Measurements from ENCODE around the gene VANGL1. TPM values are rescaled to one million over a fixed set of nuclear protein-coding genes. Genes with fewer than 3 reads are reported as not detected.

VANGL1 gene
- total RNA-seq, 1 donor from 2014 or later = 5.9 TPM

DNA sequence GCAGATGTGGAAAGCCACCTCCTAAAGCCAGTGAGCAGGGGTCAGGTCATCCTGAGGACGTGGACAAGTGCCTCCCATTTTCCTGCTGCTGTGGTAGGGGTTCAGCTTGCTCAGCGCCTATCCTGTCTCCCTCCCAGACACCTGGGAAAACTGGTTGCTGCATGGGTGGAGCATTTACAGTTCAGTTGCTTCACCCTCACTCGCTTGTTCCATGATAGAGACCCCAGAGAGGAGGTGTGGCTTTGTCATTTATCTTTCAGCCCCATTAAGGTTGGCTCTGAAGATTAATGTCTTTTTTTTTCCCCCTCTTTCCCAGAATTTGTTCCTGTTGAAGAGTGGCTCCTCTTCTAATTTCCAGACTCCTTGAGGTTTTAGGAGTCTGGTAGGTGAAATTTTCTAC is 9.2 kb downstream of the VANGL1 start:
- Histone ChIP-seq H3K4me3 (no peak overlapping the region), H3K9me3 (replicated peaks) (no peaks in the 10 kb centered on the region), H3K27me3 (ENCODE audit: low read depth) (no peaks in the 10 kb centered on the region), H3K4me1 (peaks cover 76% of the 10 kb centered on the region), H3K36me3 (peaks cover 10% of the 10 kb centered on the region), H3K27ac (replicated peaks) (no peak overlapping the region)
- TF ChIP-seq, protein P1, sequence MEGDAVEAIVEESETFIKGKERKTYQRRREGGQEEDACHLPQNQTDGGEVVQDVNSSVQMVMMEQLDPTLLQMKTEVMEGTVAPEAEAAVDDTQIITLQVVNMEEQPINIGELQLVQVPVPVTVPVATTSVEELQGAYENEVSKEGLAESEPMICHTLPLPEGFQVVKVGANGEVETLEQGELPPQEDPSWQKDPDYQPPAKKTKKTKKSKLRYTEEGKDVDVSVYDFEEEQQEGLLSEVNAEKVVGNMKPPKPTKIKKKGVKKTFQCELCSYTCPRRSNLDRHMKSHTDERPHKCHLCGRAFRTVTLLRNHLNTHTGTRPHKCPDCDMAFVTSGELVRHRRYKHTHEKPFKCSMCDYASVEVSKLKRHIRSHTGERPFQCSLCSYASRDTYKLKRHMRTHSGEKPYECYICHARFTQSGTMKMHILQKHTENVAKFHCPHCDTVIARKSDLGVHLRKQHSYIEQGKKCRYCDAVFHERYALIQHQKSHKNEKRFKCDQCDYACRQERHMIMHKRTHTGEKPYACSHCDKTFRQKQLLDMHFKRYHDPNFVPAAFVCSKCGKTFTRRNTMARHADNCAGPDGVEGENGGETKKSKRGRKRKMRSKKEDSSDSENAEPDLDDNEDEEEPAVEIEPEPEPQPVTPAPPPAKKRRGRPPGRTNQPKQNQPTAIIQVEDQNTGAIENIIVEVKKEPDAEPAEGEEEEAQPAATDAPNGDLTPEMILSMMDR (IDR thresholded peaks at IDR 0.05; ENCODE audit: borderline replicate concordance) = no peak
- intact Hi-C loops (cut with micrococcal nuclease) = no loop called here
- no peak for DNase-seq

DNA sequence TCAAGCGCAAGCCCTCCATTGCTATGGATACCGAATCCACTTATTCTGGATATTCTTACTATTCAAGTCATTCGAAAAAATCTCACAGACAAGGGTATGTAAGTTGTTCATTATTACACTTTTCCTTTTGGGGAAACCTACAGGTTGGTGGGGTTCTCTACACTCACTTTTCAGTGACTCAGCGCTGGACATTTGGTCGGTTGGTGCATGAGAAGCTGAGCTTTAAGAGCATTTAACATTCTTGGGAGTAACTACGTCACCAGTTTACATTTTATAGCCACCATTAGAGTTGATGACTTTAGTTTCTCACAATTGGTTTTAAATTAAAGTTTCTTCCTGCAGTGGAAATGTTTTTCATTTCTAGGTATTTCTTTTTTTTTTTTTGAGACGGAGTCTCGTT is 9.6 kb downstream of the VANGL1 start:
- intact Hi-C loops (cut with micrococcal nuclease) = no loop called here
- H3K27me3 ChIP-seq (ENCODE audit: low read depth) = no peaks in the 10 kb centered on the region
- H3K4me3 ChIP-seq = no peak overlapping the region
- H3K27ac ChIP-seq (replicated peaks) = no peak overlapping the region
- H3K9me3 ChIP-seq (replicated peaks) = no peaks in the 10 kb centered on the region
- DNase-seq = no peak
- TF ChIP-seq, protein P1 (IDR thresholded peaks at IDR 0.05; ENCODE audit: borderline replicate concordance) = no peak
- peaks cover 78% of the 10 kb centered on the region for H3K4me1 ChIP-seq
- peaks cover 10% of the 10 kb centered on the region for H3K36me3 ChIP-seq

DNA sequence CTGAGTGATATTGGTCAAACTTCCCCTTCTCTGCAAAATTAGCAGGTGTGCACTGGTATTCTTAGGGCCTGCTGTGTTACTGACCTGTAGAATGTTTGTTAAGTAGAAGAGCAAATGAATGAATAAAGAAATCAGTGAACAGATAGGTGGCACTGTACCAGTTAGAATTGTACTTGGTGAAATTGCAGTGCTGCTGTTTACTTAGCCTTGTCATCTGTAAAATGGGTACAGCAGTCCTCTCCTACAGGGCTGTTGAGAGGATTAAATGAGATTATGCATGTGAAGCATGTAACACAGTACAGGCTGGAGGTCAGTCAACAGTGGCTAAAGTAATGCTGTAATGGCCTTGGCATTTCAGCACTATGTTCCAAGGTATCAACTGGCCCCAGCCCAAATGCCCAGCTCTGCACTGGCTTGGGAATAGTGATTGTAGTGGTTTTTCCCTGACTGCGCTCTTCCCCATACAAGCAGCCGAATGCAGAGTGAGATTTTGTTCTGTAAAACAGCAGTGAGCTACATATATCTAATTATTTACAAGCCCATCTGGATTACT is 10.5 kb downstream of the VANGL1 start:
- no peak for DNase-seq
- peaks cover 78% of the 10 kb centered on the region for H3K4me1 ChIP-seq
- no peaks in the 10 kb centered on the region for H3K27me3 ChIP-seq (ENCODE audit: low read depth)
- TF ChIP-seq, protein P1 (IDR thresholded peaks at IDR 0.05; ENCODE audit: borderline replicate concordance) = no peak
- H3K36me3 ChIP-seq = peaks cover 10% of the 10 kb centered on the region
- H3K9me3 ChIP-seq (replicated peaks) = no peaks in the 10 kb centered on the region
- H3K27ac ChIP-seq (replicated peaks) = no peak overlapping the region
- H3K4me3 ChIP-seq = no peak overlapping the region
- intact Hi-C loops (cut with micrococcal nuclease) = no loop called here

DNA sequence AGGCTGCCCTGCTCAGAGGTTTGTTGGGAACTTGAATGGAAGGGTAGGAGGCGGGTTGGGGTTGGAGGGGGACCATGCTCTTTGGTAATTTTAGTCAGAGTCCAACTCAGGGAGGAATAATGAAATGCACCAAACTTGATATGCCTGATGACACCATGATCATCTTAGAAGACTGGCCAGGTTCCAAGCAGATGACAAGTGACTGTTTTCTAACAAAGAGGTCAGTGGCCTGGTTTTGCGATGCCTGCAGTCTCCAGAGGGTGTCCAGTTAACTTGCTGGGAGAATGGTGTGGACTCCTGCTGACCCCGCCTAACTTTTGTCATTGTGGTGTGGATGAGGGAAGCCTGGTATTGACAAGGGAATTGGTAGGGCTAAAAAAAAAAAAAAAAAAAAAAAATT is 12.4 kb downstream of the VANGL1 start:
- DNase-seq = no peak
- Histone ChIP-seq H3K27me3 (ENCODE audit: low read depth) (no peaks in the 10 kb centered on the region), H3K27ac (replicated peaks) (peak overlapping the region; percentile 68), H3K4me3 (no peak overlapping the region), H3K36me3 (peaks cover 10% of the 10 kb centered on the region), H3K9me3 (replicated peaks) (no peaks in the 10 kb centered on the region), H3K4me1 (peaks cover 69% of the 10 kb centered on the region)
- TF ChIP-seq, protein P1 (IDR thresholded peaks at IDR 0.05; ENCODE audit: borderline replicate concordance) = no peak
- intact Hi-C loops (cut with micrococcal nuclease) = no loop called here

DNA sequence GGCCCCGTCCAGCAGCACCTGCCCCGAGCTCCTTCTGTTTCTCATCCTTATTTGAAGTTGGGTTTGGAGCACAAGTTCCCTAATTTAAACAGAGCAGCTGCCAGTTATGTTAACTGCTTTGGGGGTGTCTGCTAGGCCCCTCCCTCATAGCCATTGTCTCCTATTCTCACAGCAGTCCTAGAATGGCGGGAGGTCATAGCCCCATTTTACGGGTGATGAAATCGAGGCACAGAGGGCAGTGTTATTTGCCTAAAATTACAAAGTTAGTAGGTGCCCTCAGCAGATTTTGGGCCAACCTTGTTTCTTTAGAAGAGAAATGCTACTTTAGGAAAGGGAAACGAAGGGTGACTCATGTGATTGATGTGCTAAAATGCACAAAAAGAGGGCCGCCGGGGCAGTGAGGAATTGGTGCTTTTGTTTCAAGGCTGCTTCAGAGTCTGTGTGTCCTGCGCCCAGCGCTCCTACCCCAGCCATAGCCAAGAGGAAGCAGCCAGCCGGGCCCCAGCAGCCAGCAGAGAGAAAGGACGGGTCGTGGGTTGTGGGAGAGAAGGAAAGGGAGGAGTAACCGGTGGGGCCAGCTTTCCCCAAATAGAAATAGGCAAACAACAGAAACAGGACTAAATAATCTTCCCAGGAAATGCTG is 13.0 kb downstream of the VANGL1 start:
- H3K4me1 ChIP-seq = peaks cover 62% of the 10 kb centered on the region
- H3K9me3 ChIP-seq (replicated peaks) = no peaks in the 10 kb centered on the region
- peak; percentile 38 for DNase-seq
- TF ChIP-seq, protein P1 (IDR thresholded peaks at IDR 0.05; ENCODE audit: borderline replicate concordance) = no peak
- no peaks in the 10 kb centered on the region for H3K27me3 ChIP-seq (ENCODE audit: low read depth)
- intact Hi-C loops (cut with micrococcal nuclease) = no loop called here
- H3K4me3 ChIP-seq = peak overlapping the region; percentile 13
- peaks cover 10% of the 10 kb centered on the region for H3K36me3 ChIP-seq
- H3K27ac ChIP-seq (replicated peaks) = peak overlapping the region; percentile 68

Measured in left ventricle myocardium inferior (tissue), 1 donor.